ENCODE results near the gene KCND2. TPM values are rescaled to one million over a fixed set of nuclear protein-coding genes. Genes with fewer than 3 reads are reported as not detected.
"Not testable (repeated sequence)": the region's sequence is repeated elsewhere in the genome, so short reads cannot be mapped to it uniquely, and the experiment has no call there.

KCND2 gene
- total RNA-seq, 1 donor from 2014 or later: 0.29 TPM

- no peak for TF ChIP-seq CTCF (IDR thresholded peaks at IDR 0.05; ENCODE audit: insufficient read depth, low read length, poor library complexity, severe bottlenecking)
- H3K36me3 ChIP-seq (ENCODE audit: control insufficient read depth, insufficient read depth, low read length): no peaks in the 10 kb centered on the region
- DNase-seq (ENCODE audit: low read depth): no peak
These were observed 408.0 kb downstream of the KCND2 start for GRCh38 chr7:120680985-120681384.

GRCh38 chr7:120684463-120684862, 411.5 kb downstream of the KCND2 start:
- H3K27me3 ChIP-seq (ENCODE audit: control insufficient read depth, insufficient read depth, low read length): no peaks in the 10 kb centered on the region
- no peak overlapping the region for H3K4me3 ChIP-seq (ENCODE audit: low read depth, low read length)
- TF ChIP-seq CTCF (IDR thresholded peaks at IDR 0.05; ENCODE audit: insufficient read depth, low read length, poor library complexity, severe bottlenecking): no peak
- no peaks in the 10 kb centered on the region for H3K36me3 ChIP-seq (ENCODE audit: control insufficient read depth, insufficient read depth, low read length)
- DNase-seq (ENCODE audit: low read depth): no peak

More at GRCh38 chr7:120680985-120681384, 408.0 kb downstream of the KCND2 start:
- no peaks in the 10 kb centered on the region for H3K27me3 ChIP-seq (ENCODE audit: control insufficient read depth, insufficient read depth, low read length)
- no peak overlapping the region for H3K4me3 ChIP-seq (ENCODE audit: low read depth, low read length)

GRCh38 chr7:120691915-120692314, 418.9 kb downstream of the KCND2 start:
- no peak overlapping the region for H3K4me3 ChIP-seq (ENCODE audit: low read depth, low read length)
- no peak for DNase-seq (ENCODE audit: low read depth)
- TF ChIP-seq CTCF (IDR thresholded peaks at IDR 0.05; ENCODE audit: insufficient read depth, low read length, poor library complexity, severe bottlenecking): no peak

GRCh38 chr7:120695848-120696247, 422.9 kb downstream of the KCND2 start:
- no peaks in the 10 kb centered on the region for H3K27me3 ChIP-seq (ENCODE audit: control insufficient read depth, insufficient read depth, low read length)
- no peak for TF ChIP-seq CTCF (IDR thresholded peaks at IDR 0.05; ENCODE audit: insufficient read depth, low read length, poor library complexity, severe bottlenecking)
- no peak overlapping the region for H3K4me3 ChIP-seq (ENCODE audit: low read depth, low read length)
- no peaks in the 10 kb centered on the region for H3K36me3 ChIP-seq (ENCODE audit: control insufficient read depth, insufficient read depth, low read length)
- no peak for DNase-seq (ENCODE audit: low read depth)

More at GRCh38 chr7:120691915-120692314, 418.9 kb downstream of the KCND2 start:
- Histone ChIP-seq H3K27me3 (ENCODE audit: control insufficient read depth, insufficient read depth, low read length) (no peaks in the 10 kb centered on the region), H3K36me3 (ENCODE audit: control insufficient read depth, insufficient read depth, low read length) (no peaks in the 10 kb centered on the region)

- H3K4me3 ChIP-seq (ENCODE audit: low read depth, low read length): no peak overlapping the region
- no peak for DNase-seq (ENCODE audit: low read depth)
- no peaks in the 10 kb centered on the region for H3K36me3 ChIP-seq (ENCODE audit: control insufficient read depth, insufficient read depth, low read length)
- no peaks in the 10 kb centered on the region for H3K27me3 ChIP-seq (ENCODE audit: control insufficient read depth, insufficient read depth, low read length)
- no peak for TF ChIP-seq CTCF (IDR thresholded peaks at IDR 0.05; ENCODE audit: insufficient read depth, low read length, poor library complexity, severe bottlenecking)
These were observed 427.8 kb downstream of the KCND2 start for GRCh38 chr7:120700796-120701195.

GRCh38 chr7:120702408-120702807, 429.4 kb downstream of the KCND2 start:
- not testable (repeated sequence) for DNase-seq (ENCODE audit: low read depth); H3K27me3 ChIP-seq (ENCODE audit: control insufficient read depth, insufficient read depth, low read length); H3K4me3 ChIP-seq (ENCODE audit: low read depth, low read length)

More at GRCh38 chr7:120702408-120702807, 429.4 kb downstream of the KCND2 start:
- H3K36me3 ChIP-seq (ENCODE audit: control insufficient read depth, insufficient read depth, low read length): not testable (repeated sequence)

Data from kidney epithelial cell (primary cell).